ENCODE data around the gene PRR36.
"Not testable (repeated sequence)": the region's sequence is repeated elsewhere in the genome, so short reads cannot be mapped to it uniquely, and the experiment has no call there.

Gene PRR36

DNA sequence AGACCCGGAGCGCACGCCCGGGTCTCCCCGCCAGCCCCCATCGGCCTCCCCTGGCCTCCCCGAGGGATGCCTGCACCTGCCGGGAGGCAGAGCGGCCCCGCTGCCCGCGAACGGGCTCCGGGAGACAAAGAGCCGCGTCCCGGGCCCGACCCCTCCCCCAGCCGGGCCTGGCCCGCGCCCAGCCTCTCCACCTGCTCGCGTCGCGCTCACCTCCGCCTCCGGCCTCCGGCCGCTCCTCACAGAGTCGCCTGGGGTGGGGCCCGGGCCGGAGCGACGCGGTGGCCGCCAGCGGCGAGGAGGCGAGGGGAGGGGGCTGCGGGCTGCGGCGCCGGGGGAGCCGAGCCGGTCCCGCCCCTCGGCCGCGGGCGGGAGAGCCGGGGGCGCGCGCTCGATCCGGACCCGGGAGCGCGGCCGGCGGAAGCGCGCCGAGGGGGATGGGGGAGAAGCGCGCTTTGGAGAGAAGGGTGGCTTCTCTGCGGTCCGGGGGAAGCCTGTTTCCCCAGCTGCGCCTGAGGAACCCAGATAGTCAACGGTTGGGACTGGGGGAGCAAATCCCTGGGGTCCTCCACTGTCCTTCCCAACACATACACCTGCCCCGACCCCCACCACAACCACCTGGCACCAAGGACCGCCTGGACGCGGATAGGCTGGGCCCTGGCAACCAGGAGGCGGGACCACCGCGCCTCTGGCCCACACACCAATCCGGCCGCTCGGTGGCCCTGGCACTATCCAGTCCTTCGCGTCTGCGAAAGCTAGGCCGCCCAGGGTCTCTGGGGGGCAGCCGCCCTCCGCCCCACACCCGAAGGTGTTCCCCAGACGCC, at the start of gene PRR36:
TSS of gene PRR36 (minus strand) at position 315 of the 821 bp plus-strand sequence. CDS start 701 bp downstream, outside the sequence.
- Mint-ChIP-seq H3K9me3 (no peaks in the 10 kb centered on the region), H3K27ac (no peak within 1 kb of the TSS), H3K4me3 (peak within 1 kb of the TSS; percentile 61), H3K27me3 (peaks cover 41% of the 10 kb centered on the region), H3K36me3 (ENCODE audit: low read depth) (no peaks in the 10 kb centered on the region), H3K4me1 (ENCODE audit: low read depth) (peaks cover 26% of the 10 kb centered on the region)
- peak; percentile 57 for DNase-seq

DNA sequence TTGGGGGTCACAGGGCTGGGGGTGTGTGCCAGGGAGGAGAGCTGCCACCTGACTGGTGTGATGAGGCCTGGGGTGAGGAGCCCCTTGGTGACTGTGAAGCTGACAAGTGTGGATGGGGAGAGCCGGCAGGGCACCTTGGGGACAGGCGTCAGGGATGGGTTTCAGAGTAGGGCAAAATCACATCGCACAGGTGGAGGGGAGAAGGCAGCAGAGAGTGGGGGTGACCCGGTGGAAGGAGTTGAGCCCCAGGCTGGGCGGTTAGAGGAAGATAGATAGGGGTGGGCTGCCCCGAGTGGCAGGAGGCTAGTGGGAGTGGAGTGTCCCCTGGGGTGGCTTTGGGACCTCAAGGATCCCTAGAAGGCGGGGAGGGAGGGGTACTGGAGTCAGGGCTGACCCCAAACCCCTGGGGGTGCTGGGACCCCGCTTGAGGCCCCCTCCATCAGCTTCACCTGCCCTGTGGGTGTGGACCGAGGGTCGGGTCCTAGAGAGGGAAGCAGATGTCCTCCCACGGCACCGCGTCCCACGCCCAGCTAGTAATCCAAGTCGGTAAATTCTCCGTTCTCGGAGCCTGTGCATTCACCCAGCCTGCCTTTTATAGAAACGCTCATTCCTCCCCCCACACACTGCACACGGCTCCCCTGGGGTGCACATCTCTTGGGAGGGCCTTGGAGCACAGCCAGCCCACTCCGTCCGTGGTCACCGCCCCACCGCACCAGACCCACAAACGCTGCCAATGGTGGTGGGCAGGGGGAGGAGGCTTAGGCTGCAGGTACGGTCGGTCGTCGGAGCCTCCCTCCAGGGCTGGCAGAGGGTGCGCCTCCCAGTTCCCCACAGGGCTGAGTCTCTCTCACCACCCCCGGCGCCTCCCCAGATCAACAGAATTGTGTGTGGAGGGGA, 49.4 kb upstream of the PRR36 start:
- no peak overlapping the region for H3K4me3 Mint-ChIP-seq
- no peaks in the 10 kb centered on the region for H3K9me3 Mint-ChIP-seq
- peak overlapping the region; percentile 44 for H3K27ac Mint-ChIP-seq
- no peak for DNase-seq
- peaks cover 31% of the 10 kb centered on the region for H3K4me1 Mint-ChIP-seq (ENCODE audit: low read depth)
- peaks cover 16% of the 10 kb centered on the region for H3K27me3 Mint-ChIP-seq
- H3K36me3 Mint-ChIP-seq (ENCODE audit: low read depth), result peaks cover 29% of the 10 kb centered on the region

GRCh38 chr19:7922836-7923195, 48.6 kb upstream of the PRR36 start:
- peaks cover 33% of the 10 kb centered on the region for H3K4me1 Mint-ChIP-seq (ENCODE audit: low read depth)
- H3K9me3 Mint-ChIP-seq, result no peaks in the 10 kb centered on the region
- H3K27me3 Mint-ChIP-seq, result peaks cover 23% of the 10 kb centered on the region
- no peak for DNase-seq
- no peak overlapping the region for H3K27ac Mint-ChIP-seq
- H3K36me3 Mint-ChIP-seq (ENCODE audit: low read depth), result peaks cover 22% of the 10 kb centered on the region
- H3K4me3 Mint-ChIP-seq, result no peak overlapping the region

DNA sequence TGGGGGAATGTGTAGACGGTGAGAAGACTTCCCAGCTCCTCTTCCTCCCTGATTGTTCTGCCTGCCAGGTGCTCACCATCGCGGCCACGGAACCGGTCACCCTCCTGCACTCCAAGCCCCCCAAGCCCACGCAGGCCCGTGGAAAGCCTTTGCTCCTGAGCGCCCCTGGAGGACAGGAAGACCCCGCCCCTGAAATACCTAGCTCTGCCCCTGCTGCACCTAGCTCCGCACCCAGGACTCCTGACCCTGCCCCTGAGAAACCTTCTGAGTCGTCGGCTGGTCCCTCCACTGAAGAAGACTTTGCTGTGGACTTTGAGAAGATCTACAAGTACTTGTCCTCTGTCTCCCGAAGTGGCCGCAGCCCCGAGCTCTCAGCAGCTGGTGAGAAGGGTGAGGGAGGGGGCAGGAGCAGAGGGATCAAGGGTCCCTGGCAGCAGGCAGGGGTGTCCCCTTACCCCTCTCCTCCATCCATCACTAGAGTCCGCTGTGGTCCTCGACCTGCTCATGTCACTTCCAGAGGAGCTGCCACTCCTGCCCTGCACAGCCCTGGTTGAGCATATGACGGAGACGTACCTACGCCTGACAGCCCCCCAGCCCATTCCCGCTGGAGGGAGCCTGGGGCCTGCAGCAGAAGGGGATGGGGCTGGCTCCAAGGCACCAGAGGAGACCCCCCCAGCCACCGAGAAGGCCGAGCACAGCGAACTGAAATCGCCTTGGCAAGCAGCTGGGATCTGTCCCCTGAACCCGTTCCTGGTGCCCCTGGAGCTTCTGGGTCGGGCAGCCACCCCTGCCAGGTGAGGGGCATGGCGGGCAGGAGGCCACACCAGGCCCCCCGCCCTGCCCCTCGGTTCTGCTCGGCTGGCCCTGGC, 48.0 kb upstream of the PRR36 start:
- Mint-ChIP-seq H3K27ac (no peak overlapping the region), H3K27me3 (peaks cover 26% of the 10 kb centered on the region), H3K4me1 (ENCODE audit: low read depth) (peaks cover 35% of the 10 kb centered on the region), H3K4me3 (no peak overlapping the region), H3K9me3 (no peaks in the 10 kb centered on the region), H3K36me3 (ENCODE audit: low read depth) (peaks cover 19% of the 10 kb centered on the region)
- no peak for DNase-seq

DNA sequence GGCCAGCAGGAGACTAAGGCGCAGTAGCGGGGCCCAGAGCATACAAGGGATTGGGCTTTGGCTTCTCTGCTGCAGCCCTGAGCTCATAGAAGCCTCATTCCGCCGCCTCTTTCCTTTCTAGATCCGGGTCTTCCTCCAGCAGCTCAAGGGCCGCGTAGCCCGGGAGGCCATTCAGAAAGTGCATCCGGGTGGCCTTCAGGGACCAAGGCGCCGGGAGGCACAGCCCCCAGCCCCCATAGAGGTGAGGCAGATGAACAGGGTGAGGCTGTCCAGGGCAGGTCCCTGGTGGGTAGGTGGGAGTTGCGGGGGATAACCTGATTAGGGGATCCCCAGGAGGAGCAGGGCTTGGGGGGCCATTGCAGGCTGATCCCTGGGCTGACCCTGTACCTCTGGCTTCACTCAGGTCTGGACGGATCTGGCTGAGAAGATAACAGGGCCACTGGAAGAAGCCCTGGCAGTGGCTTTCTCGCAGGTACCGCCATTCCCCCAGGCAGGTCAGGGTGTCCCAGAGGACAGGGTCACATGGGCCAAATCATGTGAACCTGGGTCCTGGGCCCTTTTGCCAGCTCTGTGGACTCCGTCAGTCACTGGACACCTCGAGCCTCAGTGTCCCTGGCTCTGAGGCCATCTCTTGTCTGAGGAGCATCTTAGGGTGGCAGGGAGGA, 47.2 kb upstream of the PRR36 start:
- Mint-ChIP-seq H3K27ac (peak overlapping the region; percentile 92), H3K36me3 (ENCODE audit: low read depth) (peaks cover 16% of the 10 kb centered on the region), H3K4me3 (peak overlapping the region; percentile 79), H3K9me3 (no peaks in the 10 kb centered on the region), H3K27me3 (peaks cover 30% of the 10 kb centered on the region), H3K4me1 (ENCODE audit: low read depth) (peaks cover 36% of the 10 kb centered on the region)
- no peak for DNase-seq

GRCh38 chr19:7920519-7921301, 46.5 kb upstream of the PRR36 start:
- peaks cover 36% of the 10 kb centered on the region for H3K4me1 Mint-ChIP-seq (ENCODE audit: low read depth)
- DNase-seq, result peak; percentile 98
- H3K9me3 Mint-ChIP-seq, result no peaks in the 10 kb centered on the region
- peaks cover 34% of the 10 kb centered on the region for H3K27me3 Mint-ChIP-seq
- H3K4me3 Mint-ChIP-seq, result peak overlapping the region; percentile 79
- H3K27ac Mint-ChIP-seq, result peak overlapping the region; percentile 92
- peaks cover 14% of the 10 kb centered on the region for H3K36me3 Mint-ChIP-seq (ENCODE audit: low read depth)

DNA sequence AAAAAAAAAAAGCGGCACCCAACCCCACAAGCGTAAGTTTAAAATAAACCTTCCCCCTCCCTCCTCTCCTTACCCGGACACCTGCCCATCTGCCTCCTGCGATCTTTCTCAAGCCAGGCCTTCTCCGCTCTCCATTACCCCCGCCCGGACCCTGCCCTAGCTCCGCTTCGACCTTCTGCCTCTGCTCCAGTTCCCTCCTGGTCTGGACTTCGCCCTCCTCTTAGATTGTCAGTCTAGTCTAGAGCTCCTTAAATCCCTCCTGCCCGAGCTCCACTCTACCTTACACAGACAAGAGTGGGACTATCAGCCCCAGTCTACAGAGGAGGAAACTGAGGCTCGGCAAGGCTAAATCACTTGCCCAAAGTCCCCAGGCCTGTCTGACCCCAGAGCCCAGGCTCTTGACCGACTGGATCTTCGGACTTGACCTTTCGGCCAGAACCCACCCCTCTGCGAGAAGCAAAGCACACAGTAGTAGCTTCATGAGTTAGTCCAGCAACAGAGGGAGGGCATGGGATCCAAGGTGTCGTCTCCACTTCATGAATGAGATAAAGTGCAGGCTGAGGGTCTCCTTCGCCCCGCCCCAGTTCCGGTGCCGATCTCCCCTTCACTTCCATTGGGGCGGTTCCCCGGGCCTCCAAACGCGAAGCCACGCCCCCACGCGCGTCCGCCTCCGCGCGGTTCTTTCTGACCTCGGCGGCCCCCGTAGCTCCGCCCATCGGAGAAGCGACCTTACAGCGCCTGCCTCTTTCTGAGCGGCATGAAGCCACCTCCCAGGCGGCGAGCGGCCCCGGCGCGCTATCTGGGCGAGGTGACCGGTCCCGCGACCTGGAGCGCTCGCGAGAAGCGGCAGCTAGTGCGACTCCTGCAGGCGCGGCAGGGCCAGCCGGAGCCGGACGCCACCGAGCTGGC, 45.7 kb upstream of the PRR36 start, which contains the start of gene SNAPC2:
TSS of gene SNAPC2 (plus strand) at position 729 of the 909 bp plus-strand sequence. CDS start at position 758, 29 bp downstream.
- peak within 1 kb of the TSS; percentile 79 for H3K4me3 Mint-ChIP-seq
- no peaks in the 10 kb centered on the region for H3K9me3 Mint-ChIP-seq
- H3K36me3 Mint-ChIP-seq (ENCODE audit: low read depth), result peaks cover 14% of the 10 kb centered on the region
- H3K4me1 Mint-ChIP-seq (ENCODE audit: low read depth), result peaks cover 38% of the 10 kb centered on the region
- peaks cover 42% of the 10 kb centered on the region for H3K27me3 Mint-ChIP-seq
- H3K27ac Mint-ChIP-seq, result peak within 1 kb of the TSS; percentile 92
- DNase-seq, result peak; percentile 98

- DNase-seq, result no peak
- Mint-ChIP-seq H3K36me3 (ENCODE audit: low read depth) (peaks cover 14% of the 10 kb centered on the region), H3K4me1 (ENCODE audit: low read depth) (peaks cover 37% of the 10 kb centered on the region), H3K4me3 (peak overlapping the region; percentile 77), H3K9me3 (no peaks in the 10 kb centered on the region), H3K27me3 (peaks cover 49% of the 10 kb centered on the region), H3K27ac (no peak overlapping the region)
Measured at GRCh38 chr19:7918615-7919421, 44.6 kb upstream of the PRR36 start.

DNA sequence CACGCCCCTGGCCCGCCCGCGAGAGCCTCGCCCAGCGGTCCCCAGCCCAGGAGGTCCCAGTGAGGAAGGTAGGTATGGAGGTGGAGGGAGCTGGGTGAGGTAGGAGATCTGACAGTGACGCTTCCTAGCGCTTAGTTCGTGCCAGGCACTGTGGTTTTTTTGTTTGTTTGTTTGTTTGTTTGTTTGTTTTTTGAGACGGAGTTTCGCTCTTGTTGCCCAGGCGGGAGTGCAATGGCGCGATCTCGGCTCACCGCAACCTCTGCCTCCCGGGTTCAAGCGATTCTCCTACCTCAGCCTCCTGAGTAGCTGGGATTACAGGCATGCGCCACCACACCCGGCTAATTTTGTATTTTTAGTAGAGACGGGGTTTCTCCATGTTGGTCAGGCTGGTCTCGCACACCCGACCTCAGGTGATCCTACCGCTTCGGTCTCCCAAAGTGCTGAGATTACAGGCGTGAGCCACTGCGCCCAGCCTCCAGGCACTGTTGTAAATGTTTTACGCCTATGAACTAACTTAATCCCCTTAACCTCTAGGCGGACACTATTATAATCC, 43.9 kb upstream of the PRR36 start:
- Mint-ChIP-seq H3K27me3 (peaks cover 49% of the 10 kb centered on the region), H3K4me1 (ENCODE audit: low read depth) (peaks cover 37% of the 10 kb centered on the region), H3K36me3 (ENCODE audit: low read depth) (peaks cover 14% of the 10 kb centered on the region)
- H3K27ac Mint-ChIP-seq, H3K4me3 Mint-ChIP-seq, DNase-seq, H3K9me3 Mint-ChIP-seq: not testable (repeated sequence)

DNA sequence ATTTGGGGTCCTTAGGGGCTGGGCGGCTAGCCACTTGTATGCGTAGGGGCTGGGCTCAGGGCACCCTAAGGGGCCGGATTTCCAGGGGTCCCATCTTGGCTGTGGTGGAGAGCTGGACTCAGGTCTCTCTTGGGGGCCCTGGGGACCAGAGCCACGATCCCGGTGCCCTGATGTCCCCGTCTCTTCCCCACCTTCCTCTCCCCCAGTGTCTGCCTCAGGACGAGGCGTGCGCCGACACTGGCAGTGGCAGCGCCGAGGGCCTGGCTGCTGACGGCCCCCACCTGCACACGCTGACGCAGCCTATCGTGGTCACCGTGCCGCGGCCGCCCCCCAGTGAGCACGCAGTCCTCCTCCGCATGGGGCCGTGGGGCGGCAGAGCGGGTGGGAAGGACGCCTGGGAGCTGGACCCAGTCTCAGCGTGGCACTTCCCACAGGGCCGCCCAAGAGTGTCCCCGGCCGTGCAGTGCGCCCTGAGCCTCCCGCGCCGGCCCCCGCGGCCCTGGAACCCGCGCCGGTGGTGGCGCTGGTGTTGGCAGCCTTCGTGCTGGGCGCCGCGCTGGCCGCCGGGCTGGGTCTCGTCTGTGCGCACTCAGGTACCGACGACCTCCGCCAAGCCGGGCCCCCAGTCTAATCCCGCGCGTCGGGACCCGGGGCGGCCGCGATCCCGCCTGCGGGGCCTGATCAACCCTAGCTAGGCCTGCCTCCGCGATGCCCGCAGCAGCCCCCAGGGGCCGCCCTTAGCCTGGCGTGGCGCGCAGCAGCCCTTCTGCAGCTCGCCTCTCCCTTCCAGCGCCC, 43.3 kb upstream of the PRR36 start:
- peaks cover 49% of the 10 kb centered on the region for H3K27me3 Mint-ChIP-seq
- peak overlapping the region; percentile 71 for H3K4me3 Mint-ChIP-seq
- no peak overlapping the region for H3K27ac Mint-ChIP-seq
- peaks cover 17% of the 10 kb centered on the region for H3K36me3 Mint-ChIP-seq (ENCODE audit: low read depth)
- H3K9me3 Mint-ChIP-seq, result no peaks in the 10 kb centered on the region
- peaks cover 37% of the 10 kb centered on the region for H3K4me1 Mint-ChIP-seq (ENCODE audit: low read depth)
- DNase-seq, result peak; percentile 75

DNA sequence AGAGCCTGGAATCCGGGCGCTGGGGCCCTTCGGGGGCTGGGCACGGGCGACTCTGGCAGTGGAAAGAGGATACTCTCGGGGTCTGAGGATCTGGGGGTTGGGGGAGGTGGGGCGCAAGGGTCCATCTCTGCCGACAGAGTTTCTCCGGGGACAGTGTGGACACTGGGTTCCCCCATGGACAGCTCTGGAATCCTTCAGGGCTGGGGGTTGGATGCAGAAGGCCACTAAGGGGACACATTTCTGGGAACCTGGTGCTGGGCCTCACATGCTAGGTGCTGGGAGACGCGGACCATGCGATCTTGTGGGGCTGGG, 42.7 kb upstream of the PRR36 start:
- Mint-ChIP-seq H3K4me3 (peak overlapping the region; percentile 71), H3K27ac (no peak overlapping the region), H3K36me3 (ENCODE audit: low read depth) (peaks cover 15% of the 10 kb centered on the region), H3K9me3 (no peaks in the 10 kb centered on the region), H3K27me3 (peaks cover 49% of the 10 kb centered on the region), H3K4me1 (ENCODE audit: low read depth) (peaks cover 34% of the 10 kb centered on the region)
- DNase-seq, result no peak

All from activated T-cell treated with anti-CD3 and anti-CD28 coated beads, Interleukin-2, amount 50 U/mL, for 24 hours (primary cell).